Measurements from ENCODE around the gene CHRNG. TPM values are rescaled to one million over a fixed set of nuclear protein-coding genes. Genes with fewer than 3 reads are reported as not detected.

CHRNG gene
- total RNA-seq, 2 donors from 2014 or later: not detected

DNA sequence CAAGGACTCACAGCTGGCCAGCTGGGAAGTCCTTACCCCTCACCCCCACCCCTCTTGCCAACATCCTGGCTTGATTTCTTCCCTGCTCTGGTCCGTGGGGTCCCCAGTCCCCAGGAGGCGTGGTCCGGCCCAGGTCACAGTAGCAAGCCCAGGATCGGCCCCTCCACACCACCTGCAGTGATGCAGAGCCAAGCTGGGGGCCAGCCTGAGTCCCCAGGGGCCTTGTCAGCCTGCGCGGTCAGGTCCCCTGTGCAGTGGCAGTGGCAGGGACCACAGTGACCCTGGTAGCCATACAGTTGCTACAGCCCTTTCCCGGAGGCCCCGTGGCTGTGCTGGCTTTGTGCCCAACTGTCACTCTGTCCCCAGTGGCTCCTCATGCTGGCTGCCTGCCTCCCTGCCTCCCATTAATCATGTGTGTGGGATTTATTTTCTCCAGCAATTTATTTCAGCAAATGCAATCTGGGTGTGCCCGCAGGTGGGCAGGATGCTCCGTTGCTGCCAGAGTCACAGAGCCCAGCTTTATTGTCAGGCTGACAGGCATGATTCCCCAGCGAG is 28.1 kb upstream of the CHRNG start:
- H3K27me3 ChIP-seq (ENCODE audit: control insufficient read depth, insufficient read depth, low read length, poor library complexity, severe bottlenecking): peaks cover 13% of the 10 kb centered on the region
- H3K36me3 ChIP-seq (ENCODE audit: control insufficient read depth, insufficient read depth, low read length): no peaks in the 10 kb centered on the region
- no peaks in the 10 kb centered on the region for H3K36me3 Mint-ChIP-seq (ENCODE audit: low read depth)
- H3K4me1 ChIP-seq (ENCODE audit: control insufficient read depth, insufficient read depth, low read length): no peaks in the 10 kb centered on the region
- WGBS, 2 experiments (ENCODE audit: insufficient coverage in 1 of 2, insufficient read length in 1 of 2): 84 to 92% methylated on average over 6 to 11 of the region's 11 CpGs
- no peak overlapping the region for H3K27ac ChIP-seq (ENCODE audit: low read depth, low read length)
- DNase-seq: no peak
- no peak overlapping the region for H3K27ac Mint-ChIP-seq
- H3K9ac ChIP-seq (ENCODE audit: extremely low read depth, low read length, poor library complexity, severe bottlenecking): no peak overlapping the region
- no peaks in the 10 kb centered on the region for H3K9me3 Mint-ChIP-seq
- TF ChIP-seq, protein P1, sequence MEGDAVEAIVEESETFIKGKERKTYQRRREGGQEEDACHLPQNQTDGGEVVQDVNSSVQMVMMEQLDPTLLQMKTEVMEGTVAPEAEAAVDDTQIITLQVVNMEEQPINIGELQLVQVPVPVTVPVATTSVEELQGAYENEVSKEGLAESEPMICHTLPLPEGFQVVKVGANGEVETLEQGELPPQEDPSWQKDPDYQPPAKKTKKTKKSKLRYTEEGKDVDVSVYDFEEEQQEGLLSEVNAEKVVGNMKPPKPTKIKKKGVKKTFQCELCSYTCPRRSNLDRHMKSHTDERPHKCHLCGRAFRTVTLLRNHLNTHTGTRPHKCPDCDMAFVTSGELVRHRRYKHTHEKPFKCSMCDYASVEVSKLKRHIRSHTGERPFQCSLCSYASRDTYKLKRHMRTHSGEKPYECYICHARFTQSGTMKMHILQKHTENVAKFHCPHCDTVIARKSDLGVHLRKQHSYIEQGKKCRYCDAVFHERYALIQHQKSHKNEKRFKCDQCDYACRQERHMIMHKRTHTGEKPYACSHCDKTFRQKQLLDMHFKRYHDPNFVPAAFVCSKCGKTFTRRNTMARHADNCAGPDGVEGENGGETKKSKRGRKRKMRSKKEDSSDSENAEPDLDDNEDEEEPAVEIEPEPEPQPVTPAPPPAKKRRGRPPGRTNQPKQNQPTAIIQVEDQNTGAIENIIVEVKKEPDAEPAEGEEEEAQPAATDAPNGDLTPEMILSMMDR (conservative IDR thresholded peaks at IDR 0.05): no peak
- peaks cover 8% of the 10 kb centered on the region for H3K27me3 Mint-ChIP-seq (ENCODE audit: insufficient read depth)
- no peaks in the 10 kb centered on the region for H3K4me1 Mint-ChIP-seq
- no peaks in the 10 kb centered on the region for H3K9me3 ChIP-seq (ENCODE audit: control insufficient read depth, low read length)
- H3K4me3 ChIP-seq (ENCODE audit: low read length): no peak overlapping the region
- H3K4me3 Mint-ChIP-seq: no peak overlapping the region

DNA sequence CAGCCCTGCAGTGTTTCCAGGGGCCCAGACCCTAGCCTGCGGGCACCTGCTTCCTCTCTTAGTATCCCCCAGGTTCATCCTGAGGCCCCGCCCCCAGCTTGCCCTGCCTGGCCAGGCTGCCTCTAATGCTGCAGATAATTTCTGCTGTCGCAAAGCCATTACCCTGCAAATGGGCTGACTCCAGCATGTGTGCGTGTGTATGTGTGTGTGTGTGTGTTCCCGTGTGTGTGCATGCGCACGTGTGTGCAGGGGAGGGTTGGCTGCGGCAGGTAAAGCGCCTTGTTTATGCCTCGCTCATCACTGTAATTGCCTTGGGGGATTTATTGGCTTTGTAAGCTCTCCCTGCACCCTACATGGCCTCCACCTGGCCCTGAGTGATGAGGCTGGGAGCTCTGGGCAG is 26.9 kb upstream of the CHRNG start:
- peaks cover 3% of the 10 kb centered on the region for H3K4me1 Mint-ChIP-seq
- Histone ChIP-seq H3K4me3 (ENCODE audit: low read length) (no peak overlapping the region), H3K27me3 (ENCODE audit: control insufficient read depth, insufficient read depth, low read length, poor library complexity, severe bottlenecking) (peaks cover under 1% of the 10 kb centered on the region), H3K9ac (ENCODE audit: extremely low read depth, low read length, poor library complexity, severe bottlenecking) (no peak overlapping the region), H3K9me3 (ENCODE audit: control insufficient read depth, low read length) (no peaks in the 10 kb centered on the region), H3K27ac (ENCODE audit: low read depth, low read length) (no peak overlapping the region), H3K4me1 (ENCODE audit: control insufficient read depth, insufficient read depth, low read length) (no peaks in the 10 kb centered on the region), H3K36me3 (ENCODE audit: control insufficient read depth, insufficient read depth, low read length) (no peaks in the 10 kb centered on the region)
- TF ChIP-seq, protein P1 (conservative IDR thresholded peaks at IDR 0.05): no peak
- no peaks in the 10 kb centered on the region for H3K9me3 Mint-ChIP-seq
- WGBS, 2 experiments (ENCODE audit: insufficient coverage in 1 of 2, insufficient read length in 1 of 2): 85 to 100% methylated on average over 3 to 10 of the region's 10 CpGs
- H3K4me3 Mint-ChIP-seq: no peak overlapping the region
- no peak overlapping the region for H3K27ac Mint-ChIP-seq
- DNase-seq: no peak
- no peaks in the 10 kb centered on the region for H3K36me3 Mint-ChIP-seq (ENCODE audit: low read depth)
- H3K27me3 Mint-ChIP-seq (ENCODE audit: insufficient read depth): peaks cover 4% of the 10 kb centered on the region

DNA sequence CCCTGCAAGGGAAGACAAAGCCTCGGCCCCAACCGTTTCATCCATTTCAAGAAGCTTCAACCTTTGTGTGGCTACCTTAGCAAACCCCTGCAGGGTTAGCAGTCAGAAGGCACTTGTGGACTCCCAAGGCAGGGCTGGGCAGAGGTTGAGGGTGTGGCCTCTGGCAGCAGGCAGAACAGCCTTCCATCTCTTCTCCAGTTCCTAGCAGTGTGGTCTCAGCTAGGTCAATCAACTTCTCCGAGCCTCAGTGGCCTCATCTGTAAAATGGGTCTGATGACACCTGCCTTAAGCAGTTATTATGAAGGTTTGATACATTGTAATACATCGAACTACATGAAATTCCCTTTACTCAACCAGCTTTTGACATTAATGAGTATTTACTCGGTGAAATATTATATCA is 26.1 kb upstream of the CHRNG start:
- Histone ChIP-seq H3K27ac (ENCODE audit: low read depth, low read length) (no peak overlapping the region), H3K4me1 (ENCODE audit: control insufficient read depth, insufficient read depth, low read length) (no peaks in the 10 kb centered on the region), H3K9ac (ENCODE audit: extremely low read depth, low read length, poor library complexity, severe bottlenecking) (no peak overlapping the region), H3K4me3 (ENCODE audit: low read length) (no peak overlapping the region), H3K36me3 (ENCODE audit: control insufficient read depth, insufficient read depth, low read length) (no peaks in the 10 kb centered on the region), H3K27me3 (ENCODE audit: control insufficient read depth, insufficient read depth, low read length, poor library complexity, severe bottlenecking) (no peaks in the 10 kb centered on the region), H3K9me3 (ENCODE audit: control insufficient read depth, low read length) (no peaks in the 10 kb centered on the region)
- H3K27me3 Mint-ChIP-seq (ENCODE audit: insufficient read depth): peaks cover 4% of the 10 kb centered on the region
- peaks cover 3% of the 10 kb centered on the region for H3K4me1 Mint-ChIP-seq
- H3K36me3 Mint-ChIP-seq (ENCODE audit: low read depth): no peaks in the 10 kb centered on the region
- H3K9me3 Mint-ChIP-seq: no peaks in the 10 kb centered on the region
- TF ChIP-seq, protein P1 (conservative IDR thresholded peaks at IDR 0.05): no peak
- no peak overlapping the region for H3K27ac Mint-ChIP-seq
- DNase-seq: no peak
- WGBS, 2 experiments (ENCODE audit: insufficient coverage in 1 of 2, insufficient read length in 1 of 2): 60 to 88% methylated on average over 1 to 5 of the region's 5 CpGs
- no peak overlapping the region for H3K4me3 Mint-ChIP-seq

Data from endodermal cell (in vitro differentiated cells).